Measurements from ENCODE around the gene CAMSAP1.

CAMSAP1 gene

GRCh38 chr9:135928074-135928730 lies 20.9 kb upstream of the CAMSAP1 start:
- FAIRE-seq: no peak
- no peak for TF ChIP-seq CTCF (IDR thresholded peaks at IDR 0.05; ENCODE audit: insufficient read depth, missing control alignments)

GRCh38 chr9:135927195-135928013 lies 20.1 kb upstream of the CAMSAP1 start:
- no peak for DNase-seq (ENCODE audit: insufficient read length, low spot score)
- no peak for FAIRE-seq
- TF ChIP-seq CTCF (IDR thresholded peaks at IDR 0.05; ENCODE audit: insufficient read depth, missing control alignments): no peak

More at GRCh38 chr9:135928074-135928730, 20.9 kb upstream of the CAMSAP1 start:
- no peak for DNase-seq (ENCODE audit: insufficient read length, low spot score)

GRCh38 chr9:135926402-135927194 lies 19.3 kb upstream of the CAMSAP1 start:
- DNase-seq (ENCODE audit: insufficient read length, low spot score): no peak
- no peak for TF ChIP-seq CTCF (IDR thresholded peaks at IDR 0.05; ENCODE audit: insufficient read depth, missing control alignments)
- FAIRE-seq: no peak

GRCh38 chr9:135925496-135926133 lies 18.3 kb upstream of the CAMSAP1 start:
- TF ChIP-seq CTCF (IDR thresholded peaks at IDR 0.05; ENCODE audit: insufficient read depth, missing control alignments): no peak
- DNase-seq (ENCODE audit: insufficient read length, low spot score): no peak
- FAIRE-seq: no peak

GRCh38 chr9:135924628-135925338 lies 17.4 kb upstream of the CAMSAP1 start:
- DNase-seq (ENCODE audit: insufficient read length, low spot score) (no peak), FAIRE-seq (no peak)
- no peak for TF ChIP-seq CTCF (IDR thresholded peaks at IDR 0.05; ENCODE audit: insufficient read depth, missing control alignments)

- no peak for TF ChIP-seq CTCF (IDR thresholded peaks at IDR 0.05; ENCODE audit: insufficient read depth, missing control alignments)
- no peak for FAIRE-seq
- DNase-seq (ENCODE audit: insufficient read length, low spot score): no peak
Measured at GRCh38 chr9:135923508-135923907, 16.2 kb upstream of the CAMSAP1 start.
